Activated CD4-positive, alpha-beta T cell treated with anti-CD3 and anti-CD28 coated beads, Interleukin-2, amount 10 ng/mL, durations not matched to agents 7 days and 5 days (primary cell): Measurements from ENCODE around the gene PAK6. TPM values are rescaled to one million over a fixed set of nuclear protein-coding genes. Genes with fewer than 3 reads are reported as not detected.

Experiments used
- CTCF ChIA-PET: fragments of 350-600 bp; sonication (Branson Sonifier 250); formaldehyde crosslinking; loops from one replicate; lab custom pipeline; 2021; ENCODE audit warnings: antibody characterized with exemption; lab: Charles Lee
- POLR2A ChIA-PET: fragments of 350-600 bp; sonication (Branson Sonifier 250); formaldehyde crosslinking; loops from one replicate; lab custom pipeline; 2021; ENCODE audit warnings: antibody characterized with exemption; lab: Charles Lee
- DNase-seq: peaks from one replicate; pipeline ENCODE4 v3.0.0-alpha.2; 2020
- H3K27ac Mint-ChIP-seq: one replicate; pipeline ENCODE4 v1.8.0; 2021; ENCODE audit warnings: mild to moderate bottlenecking, moderate library complexity, mixed read lengths
- H3K27me3 Mint-ChIP-seq: one replicate; pipeline ENCODE4 v1.8.0; 2021; ENCODE audit warnings: mixed read lengths
- H3K36me3 Mint-ChIP-seq: one replicate; pipeline ENCODE4 v1.8.0; 2021; ENCODE audit warnings: low read depth, mixed read lengths
- H3K4me1 Mint-ChIP-seq: one replicate; pipeline ENCODE4 v1.8.0; 2021; ENCODE audit warnings: mixed read lengths
- H3K4me3 Mint-ChIP-seq: one replicate; pipeline ENCODE4 v1.8.0; 2021; ENCODE audit warnings: mild to moderate bottlenecking, moderate library complexity, mixed read lengths
- H3K9me3 Mint-ChIP-seq: one replicate; pipeline ENCODE4 v1.8.0; 2021; ENCODE audit warnings: mixed read lengths
- total RNA-seq, 2 experiments: library from RNA; stranded (reverse); gene quantifications; one replicate each; pipeline ENCODE4 v1.2.3, GENCODE V29; 2021

The PAK6 gene
- total RNA-seq, 2 experiments from 2014 or later, result 0.35 to 0.47 TPM

DNA sequence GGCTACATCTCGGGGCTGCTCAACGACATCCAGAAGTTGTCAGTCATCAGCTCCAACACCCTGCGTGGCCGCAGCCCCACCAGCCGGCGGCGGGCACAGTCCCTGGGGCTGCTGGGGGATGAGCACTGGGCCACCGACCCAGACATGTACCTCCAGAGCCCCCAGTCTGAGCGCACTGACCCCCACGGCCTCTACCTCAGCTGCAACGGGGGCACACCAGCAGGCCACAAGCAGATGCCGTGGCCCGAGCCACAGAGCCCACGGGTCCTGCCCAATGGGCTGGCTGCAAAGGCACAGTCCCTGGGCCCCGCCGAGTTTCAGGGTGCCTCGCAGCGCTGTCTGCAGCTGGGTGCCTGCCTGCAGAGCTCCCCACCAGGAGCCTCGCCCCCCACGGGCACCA is 27.0 kb downstream of the PAK6 start:
- H3K4me3 Mint-ChIP-seq, result no peak overlapping the region
- no peak overlapping the region for H3K27ac Mint-ChIP-seq
- POLR2A ChIA-PET, result no interaction called here
- no peak for DNase-seq
- CTCF ChIA-PET, result interaction anchor here (0.7 to 6.3 kb wide), 3 partner anchors 8 to 22 kb away, joined by 3 to 53 read pairs (median 4); no protein-coding TSS in a partner anchor
- H3K27me3 Mint-ChIP-seq, result peaks cover 3% of the 10 kb centered on the region
- H3K36me3 Mint-ChIP-seq, result no peaks in the 10 kb centered on the region
- H3K9me3 Mint-ChIP-seq, result no peaks in the 10 kb centered on the region
- H3K4me1 Mint-ChIP-seq, result no peaks in the 10 kb centered on the region

- no peak for DNase-seq
- Mint-ChIP-seq H3K36me3 (no peaks in the 10 kb centered on the region), H3K4me3 (no peak overlapping the region), H3K4me1 (no peaks in the 10 kb centered on the region), H3K27me3 (no peaks in the 10 kb centered on the region), H3K9me3 (no peaks in the 10 kb centered on the region), H3K27ac (no peak overlapping the region)
- ChIA-PET POLR2A (no interaction called here), CTCF (interaction anchor here (0.6 to 2.0 kb wide), 4 partner anchors 10 to 221 kb away, joined by 3 to 4 read pairs (median 4); no protein-coding TSS in a partner anchor)
These were observed 28.0 kb downstream of the PAK6 start for GRCh38 chr15:40266828-40267304.

DNA sequence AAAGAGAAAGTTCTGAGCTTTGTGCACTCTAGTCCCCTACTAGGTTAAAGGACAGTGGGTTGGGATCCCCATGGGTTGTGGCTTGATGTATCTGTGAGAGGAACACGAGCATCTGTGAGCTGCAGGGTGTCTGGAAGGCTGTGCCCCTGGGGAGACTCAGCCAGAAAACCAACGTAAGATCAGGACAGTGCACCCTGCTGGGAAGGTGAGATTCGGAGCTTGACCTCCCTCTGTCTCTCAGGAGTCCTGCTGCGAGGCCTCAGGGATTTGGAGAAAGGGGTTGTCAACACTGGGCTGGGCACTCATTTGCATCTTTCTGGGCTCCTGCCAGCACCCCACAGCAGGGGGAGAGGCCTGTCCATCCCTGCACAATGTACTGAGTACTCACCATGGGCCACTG is 28.8 kb downstream of the PAK6 start:
- H3K36me3 Mint-ChIP-seq, result no peaks in the 10 kb centered on the region
- H3K4me1 Mint-ChIP-seq, result no peaks in the 10 kb centered on the region
- ChIA-PET CTCF (interaction anchor here (1.0 to 2.0 kb wide), 6 partner anchors 9 to 154 kb away, joined by 3 to 6 read pairs (median 4); no protein-coding TSS in a partner anchor), POLR2A (no interaction called here)
- H3K27me3 Mint-ChIP-seq, result no peaks in the 10 kb centered on the region
- no peaks in the 10 kb centered on the region for H3K9me3 Mint-ChIP-seq
- H3K27ac Mint-ChIP-seq, result no peak overlapping the region
- no peak overlapping the region for H3K4me3 Mint-ChIP-seq
- no peak for DNase-seq

- ChIA-PET POLR2A (no interaction called here), CTCF (interaction anchor here (1.0 to 1.5 kb wide), 4 partner anchors 10 to 224 kb away, joined by 3 to 5 read pairs (median 4); no protein-coding TSS in a partner anchor)
- H3K27me3 Mint-ChIP-seq, result no peaks in the 10 kb centered on the region
These were observed 30.7 kb downstream of the PAK6 start for GRCh38 chr15:40269604-40270003.

GRCh38 chr15:40270246-40270995 is 31.6 kb downstream of the PAK6 start:
- H3K27me3 Mint-ChIP-seq, result no peaks in the 10 kb centered on the region
- no peak for DNase-seq
- H3K27ac Mint-ChIP-seq, result no peak overlapping the region
- no peak overlapping the region for H3K4me3 Mint-ChIP-seq
- H3K4me1 Mint-ChIP-seq, result peaks cover 2% of the 10 kb centered on the region
- ChIA-PET POLR2A (no interaction called here), CTCF (interaction anchor here (1.0 to 1.8 kb wide), 6 partner anchors 9 to 225 kb away, joined by 3 to 5 read pairs (median 4); partner anchors contain the start of gene PLCB2)
- H3K36me3 Mint-ChIP-seq, result no peaks in the 10 kb centered on the region
- H3K9me3 Mint-ChIP-seq, result no peaks in the 10 kb centered on the region

More at GRCh38 chr15:40269604-40270003, 30.7 kb downstream of the PAK6 start:
- H3K27ac Mint-ChIP-seq, result no peak overlapping the region
- H3K4me1 Mint-ChIP-seq, result no peaks in the 10 kb centered on the region
- no peaks in the 10 kb centered on the region for H3K36me3 Mint-ChIP-seq
- H3K4me3 Mint-ChIP-seq, result no peak overlapping the region
- no peaks in the 10 kb centered on the region for H3K9me3 Mint-ChIP-seq
- no peak for DNase-seq

- peaks cover 5% of the 10 kb centered on the region for H3K27me3 Mint-ChIP-seq
- no peaks in the 10 kb centered on the region for H3K36me3 Mint-ChIP-seq
- H3K9me3 Mint-ChIP-seq, result no peaks in the 10 kb centered on the region
- ChIA-PET POLR2A (interaction anchor here (0.5 kb wide), 1 partner anchor 854 kb away, joined by 5 read pairs; no protein-coding TSS in a partner anchor), CTCF (interaction anchor here (1.2 to 4.8 kb wide), 9 partner anchors 9 to 228 kb away, joined by 4 to 53 read pairs (median 5); partner anchors contain the start of gene PLCB2)
- H3K4me3 Mint-ChIP-seq, result no peak overlapping the region
- H3K27ac Mint-ChIP-seq, result no peak overlapping the region
- DNase-seq, result no peak
- peaks cover 2% of the 10 kb centered on the region for H3K4me1 Mint-ChIP-seq
These were observed 33.0 kb downstream of the PAK6 start for GRCh38 chr15:40271685-40272484.

GRCh38 chr15:40272485-40273056 is 33.7 kb downstream of the PAK6 start:
- Mint-ChIP-seq H3K27me3 (peaks cover 10% of the 10 kb centered on the region), H3K27ac (no peak overlapping the region), H3K9me3 (no peaks in the 10 kb centered on the region), H3K4me1 (peaks cover 5% of the 10 kb centered on the region), H3K4me3 (no peak overlapping the region), H3K36me3 (no peaks in the 10 kb centered on the region)
- DNase-seq, result no peak
- CTCF ChIA-PET, result interaction anchor here (0.6 to 4.8 kb wide), 19 partner anchors 9 to 229 kb away, joined by 3 to 53 read pairs (median 4); partner anchors contain the start of gene PLCB2
- POLR2A ChIA-PET, result interaction anchor here (0.5 to 0.6 kb wide), 2 partner anchors 55 to 853 kb away, joined by 3 to 5 read pairs; no protein-coding TSS in a partner anchor

GRCh38 chr15:40273428-40273827 is 34.6 kb downstream of the PAK6 start:
- ChIA-PET CTCF (interaction anchor here (0.9 to 4.8 kb wide), 20 partner anchors 10 to 286 kb away, joined by 3 to 53 read pairs (median 4); partner anchors contain the start of gene PLCB2), POLR2A (no interaction called here)
- DNase-seq, result no peak
- Mint-ChIP-seq H3K4me1 (peaks cover 5% of the 10 kb centered on the region), H3K4me3 (no peak overlapping the region), H3K27me3 (peaks cover 16% of the 10 kb centered on the region), H3K27ac (no peak overlapping the region), H3K9me3 (no peaks in the 10 kb centered on the region), H3K36me3 (no peaks in the 10 kb centered on the region)

DNA sequence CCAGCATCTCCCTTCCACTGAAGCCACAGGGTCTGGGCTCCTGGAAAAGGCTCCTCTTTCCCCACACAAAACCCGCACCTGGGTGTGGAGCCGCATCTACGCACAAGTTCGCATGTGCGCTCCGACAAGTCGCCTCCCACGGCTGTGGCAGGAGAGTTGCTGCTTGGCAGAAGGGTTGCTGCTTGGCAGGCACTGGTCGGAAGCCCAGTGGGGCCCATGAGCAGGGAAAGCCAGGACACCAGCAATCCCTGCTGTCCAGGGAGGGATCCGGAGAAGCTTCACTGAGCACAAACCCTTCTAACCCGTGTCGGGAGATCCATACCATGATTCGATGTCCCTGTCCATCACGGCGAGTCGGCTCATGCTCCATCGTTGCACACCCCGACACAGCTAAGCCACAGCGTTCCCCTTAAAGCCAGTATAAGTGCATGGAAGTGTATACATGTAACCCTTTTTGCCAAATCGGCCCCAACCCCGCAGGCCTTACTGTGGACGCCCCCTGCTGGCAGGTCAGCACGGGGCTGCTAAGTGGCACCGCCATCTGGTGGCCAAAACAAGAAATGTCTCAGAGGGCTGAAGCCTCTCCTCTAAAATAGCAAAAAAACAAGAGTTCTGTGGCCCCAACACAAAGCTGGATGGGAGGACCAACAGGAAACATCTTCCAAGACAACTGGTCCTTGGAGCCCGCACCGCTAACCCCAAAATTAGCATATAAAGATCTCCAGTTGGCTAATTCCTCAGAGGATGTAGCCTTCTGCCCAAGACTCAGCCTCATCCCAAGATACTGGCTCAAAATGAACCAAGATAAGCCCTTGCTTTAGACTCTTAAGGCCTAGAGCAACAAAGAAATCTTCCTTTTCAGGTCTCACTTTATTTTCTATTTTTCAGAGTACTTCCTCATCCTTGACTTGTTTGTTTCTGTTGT is 35.7 kb downstream of the PAK6 start:
- ChIA-PET POLR2A (interaction anchor here (1.3 kb wide), 1 partner anchor 227 kb away, joined by 4 read pairs; no protein-coding TSS in a partner anchor), CTCF (interaction anchor here (0.6 to 4.8 kb wide), 47 partner anchors 11 to 1583 kb away, joined by 3 to 53 read pairs (median 4); partner anchors contain the start of genes FSIP1, PAK6, PHGR1 and PLCB2)
- H3K9me3 Mint-ChIP-seq, result no peaks in the 10 kb centered on the region
- H3K4me1 Mint-ChIP-seq, result peaks cover 5% of the 10 kb centered on the region
- H3K36me3 Mint-ChIP-seq, result no peaks in the 10 kb centered on the region
- peak; percentile 90 for DNase-seq
- H3K4me3 Mint-ChIP-seq, result no peak overlapping the region
- peak overlapping the region; percentile 41 for H3K27ac Mint-ChIP-seq
- peaks cover 25% of the 10 kb centered on the region for H3K27me3 Mint-ChIP-seq

GRCh38 chr15:40275523-40275922 is 36.7 kb downstream of the PAK6 start:
- ChIA-PET POLR2A (interaction anchor here (1.3 kb wide), 1 partner anchor 228 kb away, joined by 4 read pairs; no protein-coding TSS in a partner anchor), CTCF (interaction anchor here (0.7 to 4.8 kb wide), 15 partner anchors 12 to 1584 kb away, joined by 3 to 53 read pairs (median 4); partner anchors contain the start of gene PLCB2)
- H3K27ac Mint-ChIP-seq, result no peak overlapping the region
- H3K4me1 Mint-ChIP-seq, result peaks cover 5% of the 10 kb centered on the region
- no peak for DNase-seq
- H3K27me3 Mint-ChIP-seq, result peaks cover 30% of the 10 kb centered on the region
- H3K4me3 Mint-ChIP-seq, result no peak overlapping the region
- H3K36me3 Mint-ChIP-seq, result no peaks in the 10 kb centered on the region
- no peaks in the 10 kb centered on the region for H3K9me3 Mint-ChIP-seq

- no peaks in the 10 kb centered on the region for H3K9me3 Mint-ChIP-seq
- peaks cover 34% of the 10 kb centered on the region for H3K27me3 Mint-ChIP-seq
- no peak for DNase-seq
- H3K4me3 Mint-ChIP-seq, result no peak overlapping the region
- no peaks in the 10 kb centered on the region for H3K36me3 Mint-ChIP-seq
- H3K4me1 Mint-ChIP-seq, result peaks cover 5% of the 10 kb centered on the region
- ChIA-PET CTCF (interaction anchor here (0.8 to 4.8 kb wide), 9 partner anchors 25 to 274 kb away, joined by 3 to 50 read pairs (median 4); partner anchors contain the start of gene PLCB2), POLR2A (interaction anchor here (1.3 kb wide), 1 partner anchor 229 kb away, joined by 4 read pairs; no protein-coding TSS in a partner anchor)
- H3K27ac Mint-ChIP-seq, result no peak overlapping the region
These were observed 37.1 kb downstream of the PAK6 start for GRCh38 chr15:40275954-40276353.
